NCI-H146 treated with DMSO at 0.1 percent for 48 hours (cell line): ENCODE results near the gene DNAH1.

Source experiments
- DNase-seq: peaks from one replicate; lab custom pipeline; 2025; ENCODE audit not compliant: unreplicated experiment; lab: John Stamatoyannopoulos, UW

Gene DNAH1

GRCh38 chr3:52290596-52291507 is 25.3 kb upstream of the DNAH1 start:
- DNase-seq = no peak

GRCh38 chr3:52291508-52292181 is 24.5 kb upstream of the DNAH1 start:
- peak; percentile 1 for DNase-seq

- DNase-seq = no peak
Measured at GRCh38 chr3:52292247-52293065, 23.7 kb upstream of the DNAH1 start.

- no peak for DNase-seq
Measured at GRCh38 chr3:52293491-52294319, 22.4 kb upstream of the DNAH1 start.

GRCh38 chr3:52294320-52295150 is 21.6 kb upstream of the DNAH1 start:
- no peak for DNase-seq

- DNase-seq = no peak
Measured at GRCh38 chr3:52295671-52296208, 20.4 kb upstream of the DNAH1 start.

- no peak for DNase-seq
Measured at GRCh38 chr3:52297242-52298148, 18.6 kb upstream of the DNAH1 start.

GRCh38 chr3:52298149-52299098 is 17.7 kb upstream of the DNAH1 start:
- DNase-seq = no peak

- no peak for DNase-seq
Measured at GRCh38 chr3:52299247-52299878, 16.8 kb upstream of the DNAH1 start.

- no peak for DNase-seq
Measured at GRCh38 chr3:52299879-52300611, 16.1 kb upstream of the DNAH1 start.

GRCh38 chr3:52302426-52303145 is 13.5 kb upstream of the DNAH1 start:
- peak; percentile 60 for DNase-seq

- no peak for DNase-seq
Measured at GRCh38 chr3:52303811-52304210, 12.3 kb upstream of the DNAH1 start.

GRCh38 chr3:52305926-52306325 is 10.2 kb upstream of the DNAH1 start:
- DNase-seq = no peak

- DNase-seq = no peak
Measured at GRCh38 chr3:52306978-52307377, 9.1 kb upstream of the DNAH1 start.

- no peak for DNase-seq
Measured at GRCh38 chr3:52308308-52308707, 7.8 kb upstream of the DNAH1 start.
